Liver (tissue), 3 donors: ENCODE measurements around the gene SLC26A11.

Source experiments
- CTCF ChIP-seq: fragments of 150-350 bp; IDR thresholded peaks from 2 replicates; pipeline ENCODE4 v1.5.1; 2017; ENCODE audit warnings: improper control_type of control experiment, low read depth, low read length; ENCODE audit not compliant: missing input control
- GABPA ChIP-seq, 2 donors: IDR thresholded peaks in 1 of 2; conservative IDR thresholded peaks in 1 of 2; 2 replicates each; pipeline ENCODE4 v1.6.1; 2016; ENCODE audit warnings: antibody characterized with exemption in 2 of 2, mild to moderate bottlenecking in 1 of 2, moderate library complexity in 1 of 2
- RAD21 ChIP-seq, 2 donors: IDR thresholded peaks; 2 replicates each; pipeline ENCODE4 v1.6.1; 2016; ENCODE audit warnings: antibody characterized with exemption in 2 of 2, mild to moderate bottlenecking in 2 of 2
- TAF1 ChIP-seq: conservative IDR thresholded peaks from 2 replicates; pipeline ENCODE4 v1.6.1; 2016; ENCODE audit warnings: antibody characterized with exemption, mild to moderate bottlenecking
- YY1 ChIP-seq: IDR thresholded peaks from 2 replicates; pipeline ENCODE4 v1.6.1; 2016; ENCODE audit warnings: antibody characterized with exemption, mild to moderate bottlenecking
- TF ChIP-seq, protein P1 (sequence below): IDR thresholded peaks from 2 replicates; pipeline ENCODE4 v1.6.1; 2016; ENCODE audit warnings: antibody characterized with exemption, mild to moderate bottlenecking
- donor health status: healthy.
- donor health status: healthy.

GRCh38 chr17:80216473-80217456 lies 3.5 kb upstream of the SLC26A11 start:
- TF ChIP-seq CTCF (no peak), TAF1 (no peak), RAD21 (IDR thresholded peaks at IDR 0.05) (no peak), GABPA (IDR thresholded peaks at IDR 0.05 in 1 of 2, conservative IDR thresholded peaks at IDR 0.05 in 1 of 2) (no peak), YY1 (no peak)
- TF ChIP-seq, protein P1, sequence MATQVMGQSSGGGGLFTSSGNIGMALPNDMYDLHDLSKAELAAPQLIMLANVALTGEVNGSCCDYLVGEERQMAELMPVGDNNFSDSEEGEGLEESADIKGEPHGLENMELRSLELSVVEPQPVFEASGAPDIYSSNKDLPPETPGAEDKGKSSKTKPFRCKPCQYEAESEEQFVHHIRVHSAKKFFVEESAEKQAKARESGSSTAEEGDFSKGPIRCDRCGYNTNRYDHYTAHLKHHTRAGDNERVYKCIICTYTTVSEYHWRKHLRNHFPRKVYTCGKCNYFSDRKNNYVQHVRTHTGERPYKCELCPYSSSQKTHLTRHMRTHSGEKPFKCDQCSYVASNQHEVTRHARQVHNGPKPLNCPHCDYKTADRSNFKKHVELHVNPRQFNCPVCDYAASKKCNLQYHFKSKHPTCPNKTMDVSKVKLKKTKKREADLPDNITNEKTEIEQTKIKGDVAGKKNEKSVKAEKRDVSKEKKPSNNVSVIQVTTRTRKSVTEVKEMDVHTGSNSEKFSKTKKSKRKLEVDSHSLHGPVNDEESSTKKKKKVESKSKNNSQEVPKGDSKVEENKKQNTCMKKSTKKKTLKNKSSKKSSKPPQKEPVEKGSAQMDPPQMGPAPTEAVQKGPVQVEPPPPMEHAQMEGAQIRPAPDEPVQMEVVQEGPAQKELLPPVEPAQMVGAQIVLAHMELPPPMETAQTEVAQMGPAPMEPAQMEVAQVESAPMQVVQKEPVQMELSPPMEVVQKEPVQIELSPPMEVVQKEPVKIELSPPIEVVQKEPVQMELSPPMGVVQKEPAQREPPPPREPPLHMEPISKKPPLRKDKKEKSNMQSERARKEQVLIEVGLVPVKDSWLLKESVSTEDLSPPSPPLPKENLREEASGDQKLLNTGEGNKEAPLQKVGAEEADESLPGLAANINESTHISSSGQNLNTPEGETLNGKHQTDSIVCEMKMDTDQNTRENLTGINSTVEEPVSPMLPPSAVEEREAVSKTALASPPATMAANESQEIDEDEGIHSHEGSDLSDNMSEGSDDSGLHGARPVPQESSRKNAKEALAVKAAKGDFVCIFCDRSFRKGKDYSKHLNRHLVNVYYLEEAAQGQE = no peak
